ENCODE measurements around the gene PSD4. TPM values are rescaled to one million over a fixed set of nuclear protein-coding genes. Genes with fewer than 3 reads are reported as not detected.

The PSD4 gene
- total RNA-seq, 2 experiments from 2014 or later: 329 to 335 TPM

DNA sequence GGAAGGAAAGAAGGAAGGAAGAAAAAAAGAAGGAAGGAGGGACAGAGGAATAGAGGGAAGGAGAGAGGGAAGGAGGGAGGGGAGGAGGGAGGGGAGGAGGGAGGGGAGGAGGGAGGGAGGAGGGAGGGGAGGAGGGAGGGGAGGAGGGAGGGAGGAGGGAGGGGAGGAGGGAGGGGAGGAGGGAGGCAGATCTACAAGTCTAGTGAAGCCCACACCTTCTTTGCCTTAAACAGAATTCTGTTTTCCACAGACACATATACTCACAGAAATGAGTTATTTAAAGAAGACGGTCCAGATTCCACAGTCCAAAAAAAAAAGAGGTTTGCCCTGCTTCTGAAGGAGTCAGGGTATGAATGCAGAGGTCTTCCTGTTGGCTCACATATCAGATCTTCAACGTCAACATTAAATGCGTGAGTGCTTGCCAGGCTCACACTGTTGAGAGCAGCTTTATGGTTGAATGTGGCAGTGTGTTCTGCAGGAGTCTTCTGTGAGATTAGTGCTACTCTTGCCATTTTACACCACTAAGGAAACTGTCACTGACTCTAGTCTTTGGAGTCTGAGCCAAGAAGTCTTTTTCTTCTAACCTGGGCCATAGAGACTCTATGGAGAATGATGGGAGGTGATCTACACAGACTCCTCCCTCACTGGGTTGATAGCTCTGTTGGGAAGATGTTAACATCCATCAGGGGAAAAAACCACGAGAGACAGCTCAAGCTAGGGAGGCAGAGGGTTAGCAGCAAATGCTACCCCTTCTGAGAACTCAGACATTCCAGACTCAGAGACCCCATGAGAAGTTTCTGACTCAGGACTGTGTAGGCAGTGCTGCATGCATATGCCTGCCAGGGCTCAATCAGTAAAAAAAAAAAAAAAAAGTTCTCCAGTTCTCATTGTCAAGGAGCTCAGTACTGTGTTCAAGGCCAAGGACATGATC, 81.6 kb downstream of the PSD4 start:
- Mint-ChIP-seq H3K36me3 (ENCODE audit: low read depth) (peaks cover 32% of the 10 kb centered on the region), H3K4me3 (no peak overlapping the region), H3K4me1 (peaks cover 74% of the 10 kb centered on the region), H3K27ac (no peak overlapping the region), H3K9me3 (peaks cover 6% of the 10 kb centered on the region), H3K27me3 (no peaks in the 10 kb centered on the region)
- no peak for DNase-seq
- CTCF ChIA-PET: interaction anchor here (0.9 to 3.0 kb wide), 5 partner anchors 9 to 135 kb away, joined by 3 to 10 read pairs (median 5); no protein-coding TSS in a partner anchor
- POLR2A ChIA-PET: no interaction called here

DNA sequence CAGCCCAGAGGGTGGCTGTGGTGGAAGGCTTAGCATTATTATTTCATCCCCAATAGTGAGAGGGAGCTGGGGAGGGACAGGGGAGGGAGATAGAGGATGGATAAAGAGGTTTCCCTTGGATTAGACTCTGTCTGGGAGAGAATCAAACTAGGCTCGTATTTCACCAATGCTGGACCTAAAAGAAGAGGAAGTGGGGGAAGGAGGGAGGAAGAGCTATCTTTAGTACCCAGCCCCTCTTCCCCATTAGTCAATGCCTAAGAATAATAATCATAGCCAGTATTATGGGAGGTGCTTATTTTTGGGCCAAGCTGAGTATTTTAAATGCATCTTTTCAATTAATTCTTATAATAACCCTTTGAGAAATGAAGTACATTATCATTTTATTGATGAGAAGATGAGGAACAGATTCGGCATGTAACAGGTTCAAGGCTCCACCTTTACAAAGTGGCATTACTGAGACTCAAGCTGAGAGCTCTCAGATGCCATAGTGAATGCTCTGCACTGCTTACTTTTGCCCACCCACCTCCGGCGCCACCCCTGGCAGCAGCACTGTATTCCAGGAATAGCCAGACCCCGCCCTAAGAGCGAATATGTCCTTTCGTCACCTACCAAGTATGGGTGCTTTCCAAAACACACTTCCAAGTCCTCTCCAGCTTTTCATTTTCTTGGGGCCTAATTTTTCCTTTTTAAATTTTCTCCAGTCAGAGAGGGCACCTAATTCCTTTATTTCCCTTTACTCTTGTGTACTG, 83.9 kb downstream of the PSD4 start:
- Mint-ChIP-seq H3K4me3 (no peak overlapping the region), H3K27ac (no peak overlapping the region), H3K27me3 (peaks cover 3% of the 10 kb centered on the region), H3K36me3 (ENCODE audit: low read depth) (peaks cover 30% of the 10 kb centered on the region), H3K4me1 (peaks cover 54% of the 10 kb centered on the region), H3K9me3 (peaks cover 4% of the 10 kb centered on the region)
- POLR2A ChIA-PET: interaction anchor here (0.6 kb wide), 2 partner anchors 51 to 556 kb away, joined by 3 read pairs; no protein-coding TSS in a partner anchor
- CTCF ChIA-PET: interaction anchor here (1.1 to 4.8 kb wide), 5 partner anchors 9 to 54 kb away, joined by 3 to 21 read pairs (median 5); no protein-coding TSS in a partner anchor
- DNase-seq: no peak

GRCh38 chr2:113258471-113259147, 84.8 kb downstream of the PSD4 start:
- Mint-ChIP-seq H3K9me3 (no peaks in the 10 kb centered on the region), H3K36me3 (ENCODE audit: low read depth) (peaks cover 22% of the 10 kb centered on the region), H3K27me3 (peaks cover 5% of the 10 kb centered on the region), H3K4me3 (no peak overlapping the region), H3K27ac (no peak overlapping the region), H3K4me1 (peaks cover 45% of the 10 kb centered on the region)
- CTCF ChIA-PET: interaction anchor here (4.8 kb wide), 1 partner anchor 10 kb away, joined by 21 read pairs; no protein-coding TSS in a partner anchor
- POLR2A ChIA-PET: no interaction called here
- no peak for DNase-seq

Other genes starting within 250 kb of the PSD4 start
- not detected for gene IL36G, start 196.0 kb upstream of the PSD4 start, total RNA-seq
- gene IL36A, start 168.5 kb upstream of the PSD4 start, total RNA-seq: not detected
- gene IL36B, start 121.1 kb upstream of the PSD4 start, total RNA-seq: not detected
- not detected for gene IL36RN, start 114.8 kb upstream of the PSD4 start, total RNA-seq
- gene IL1F10, start 106.0 kb upstream of the PSD4 start, total RNA-seq: not detected
- gene IL1RN, start 46.4 kb upstream of the PSD4 start, total RNA-seq: under 1 TPM; 0.37 to 0.48 TPM
- under 1 TPM; 0.69 to 0.74 TPM for gene PAX8, start 105.0 kb downstream of the PSD4 start, total RNA-seq